Choroid plexus epithelial cell (primary cell): ENCODE data around the gene OR52M1.

Source experiments
- DNase-seq: peaks from one replicate; pipeline ENCODE4 v3.0.0-alpha.2; 2010; ENCODE audit warnings: low read depth
- H3K4me3 ChIP-seq: 2 replicates; pipeline ENCODE4 v1.5.1; 2011; ENCODE audit warnings: low read depth, mild to moderate bottlenecking, control low read depth, low read length, moderate library complexity
- TF ChIP-seq, protein P1 (sequence below): conservative IDR thresholded peaks from 2 replicates; pipeline ENCODE4 v1.5.1; 2011; ENCODE audit warnings: low read depth, mild to moderate bottlenecking, control low read depth, inconsistent platforms, low read length, moderate library complexity

The OR52M1 gene

DNA sequence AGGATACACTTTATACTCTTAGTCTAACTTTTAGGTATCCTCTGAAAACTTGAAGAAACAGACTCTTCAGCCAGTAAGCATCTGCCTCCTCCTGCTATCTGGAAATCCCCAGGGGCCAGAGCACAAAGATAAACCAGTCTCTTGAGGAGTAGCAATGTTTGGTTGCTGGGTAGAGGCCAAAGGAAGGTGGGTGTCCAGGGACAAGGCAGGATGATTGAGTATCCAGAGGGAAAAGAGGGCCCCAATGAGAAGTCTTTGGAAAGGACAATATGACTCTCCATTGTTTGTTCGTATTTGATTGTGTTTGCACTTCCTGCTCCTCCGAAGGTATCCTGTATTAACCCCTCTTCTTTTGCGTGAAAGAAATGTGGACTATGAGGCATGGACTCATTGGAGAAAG lies 44.0 kb downstream of the OR52M1 start:
- DNase-seq, result no peak
- TF ChIP-seq, protein P1, sequence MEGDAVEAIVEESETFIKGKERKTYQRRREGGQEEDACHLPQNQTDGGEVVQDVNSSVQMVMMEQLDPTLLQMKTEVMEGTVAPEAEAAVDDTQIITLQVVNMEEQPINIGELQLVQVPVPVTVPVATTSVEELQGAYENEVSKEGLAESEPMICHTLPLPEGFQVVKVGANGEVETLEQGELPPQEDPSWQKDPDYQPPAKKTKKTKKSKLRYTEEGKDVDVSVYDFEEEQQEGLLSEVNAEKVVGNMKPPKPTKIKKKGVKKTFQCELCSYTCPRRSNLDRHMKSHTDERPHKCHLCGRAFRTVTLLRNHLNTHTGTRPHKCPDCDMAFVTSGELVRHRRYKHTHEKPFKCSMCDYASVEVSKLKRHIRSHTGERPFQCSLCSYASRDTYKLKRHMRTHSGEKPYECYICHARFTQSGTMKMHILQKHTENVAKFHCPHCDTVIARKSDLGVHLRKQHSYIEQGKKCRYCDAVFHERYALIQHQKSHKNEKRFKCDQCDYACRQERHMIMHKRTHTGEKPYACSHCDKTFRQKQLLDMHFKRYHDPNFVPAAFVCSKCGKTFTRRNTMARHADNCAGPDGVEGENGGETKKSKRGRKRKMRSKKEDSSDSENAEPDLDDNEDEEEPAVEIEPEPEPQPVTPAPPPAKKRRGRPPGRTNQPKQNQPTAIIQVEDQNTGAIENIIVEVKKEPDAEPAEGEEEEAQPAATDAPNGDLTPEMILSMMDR, result no peak
- no peak overlapping the region for H3K4me3 ChIP-seq

DNA sequence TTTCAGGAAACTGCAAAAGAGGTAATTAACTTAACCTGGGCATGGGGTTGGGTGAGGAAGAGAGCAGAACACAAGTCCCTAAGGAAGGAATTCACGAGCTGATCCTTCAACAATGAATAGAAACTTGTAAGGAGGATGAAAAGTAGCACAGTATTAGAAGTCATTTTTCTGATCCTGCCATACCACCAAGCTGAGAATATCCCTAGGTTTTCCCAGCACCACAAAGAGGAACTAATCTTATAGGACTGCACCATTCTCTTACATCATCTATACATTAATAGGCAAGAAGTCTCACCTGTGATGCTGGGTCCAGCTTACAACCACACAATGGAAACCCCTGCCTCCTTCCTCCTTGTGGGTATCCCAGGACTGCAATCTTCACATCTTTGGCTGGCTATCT lies 48.7 kb downstream of the OR52M1 start, which contains the start of gene OR52I1:
Gene OR52I1, plus strand, starts transcription at position 301 of the 400 bp plus-strand sequence. Its CDS starts 0 bp downstream, at position 301.
- H3K4me3 ChIP-seq, result no peak within 1 kb of the TSS
- TF ChIP-seq, protein P1, result no peak
- DNase-seq, result no peak
